GM23338 (cell line): ENCODE measurements around the gene TUBA4B.

Source experiments
- CTCF ChIP-seq, 2 experiments: fragments of 200-600 bp in 1 of 2; sonication (generic) in 1 of 2; conservative IDR thresholded peaks; 2 replicates each; pipeline versions ENCODE4 v1.5.1 to v1.6.1; 2016 to 2017; ENCODE audit warnings: antibody characterized with exemption in 2 of 2, low read depth in 2 of 2, mild to moderate bottlenecking in 2 of 2, moderate library complexity in 1 of 2
- EZH2 ChIP-seq: fragments of 200-600 bp; sonication (generic); IDR thresholded peaks from one replicate; pipeline ENCODE4 v1.8.0; 2017; ENCODE audit warnings: antibody characterized with exemption, mild to moderate bottlenecking, low read depth; ENCODE audit not compliant: unreplicated experiment
- EZH2phosphoT487 ChIP-seq: fragments of 200-600 bp; sonication (generic); IDR thresholded peaks from one replicate; pipeline ENCODE4 v1.8.1; 2018; ENCODE audit warnings: antibody characterized with exemption; ENCODE audit not compliant: unreplicated experiment
- JUNB ChIP-seq: IDR thresholded peaks from one replicate; pipeline ENCODE4 v1.6.1; 2016; ENCODE audit warnings: antibody characterized with exemption; ENCODE audit not compliant: unreplicated experiment
- POLR2AphosphoS5 ChIP-seq: IDR thresholded peaks from 2 replicates; pipeline ENCODE4 v1.6.1; 2016; ENCODE audit warnings: antibody characterized with exemption, low read depth
- REST ChIP-seq: IDR thresholded peaks from one replicate; pipeline ENCODE4 v1.6.1; 2018; ENCODE audit warnings: antibody characterized with exemption; ENCODE audit not compliant: unreplicated experiment

- no peak for TF ChIP-seq CTCF (conservative IDR thresholded peaks at IDR 0.05; ENCODE audit: low read depth in 2 of 2)
- no peak for TF ChIP-seq EZH2phosphoT487
- TF ChIP-seq REST: no peak
- no peak for TF ChIP-seq EZH2
- TF ChIP-seq POLR2AphosphoS5: no peak
- no peak for TF ChIP-seq JUNB
Observed at GRCh38 chr2:219280651-219281050, 27.6 kb downstream of the TUBA4B start.
